ENCODE results near the gene ADGB.

Gene ADGB

GRCh38 chr6:146700078-146700686, 101.4 kb downstream of the ADGB start:
- DNase-seq (ENCODE audit: low spot score): peak; percentile 53
- no peak overlapping the region for H3K27ac ChIP-seq

GRCh38 chr6:146701632-146702031, 102.9 kb downstream of the ADGB start:
- ChIA-PET CTCF (no interaction called here), POLR2A (ENCODE audit: low non-redundant PET) (no interaction called here)
- no peak overlapping the region for H3K27ac ChIP-seq
- TF ChIP-seq CTCF (conservative IDR thresholded peaks at IDR 0.05; ENCODE audit: low read depth): no peak
- no peak for DNase-seq (ENCODE audit: low spot score)

More at GRCh38 chr6:146700078-146700686, 101.4 kb downstream of the ADGB start:
- TF ChIP-seq CTCF (conservative IDR thresholded peaks at IDR 0.05; ENCODE audit: low read depth): peak; percentile 70
- CTCF ChIA-PET: interaction anchor here (1.0 kb wide), 1 partner anchor 157 kb away, joined by 4 read pairs; the partner anchor contains the start of gene RAB32
- POLR2A ChIA-PET (ENCODE audit: low non-redundant PET): no interaction called here

- POLR2A ChIA-PET (ENCODE audit: low non-redundant PET): no interaction called here
- DNase-seq (ENCODE audit: low spot score): no peak
- TF ChIP-seq CTCF (conservative IDR thresholded peaks at IDR 0.05; ENCODE audit: low read depth): no peak
- no peak overlapping the region for H3K27ac ChIP-seq
- CTCF ChIA-PET: no interaction called here
These were observed 110.4 kb downstream of the ADGB start for GRCh38 chr6:146709036-146709622.

- POLR2A ChIA-PET (ENCODE audit: low non-redundant PET): no interaction called here
- no peak for TF ChIP-seq CTCF (conservative IDR thresholded peaks at IDR 0.05; ENCODE audit: low read depth)
- CTCF ChIA-PET: interaction anchor here (0.5 kb wide), 1 partner anchor 633 kb away, joined by 3 read pairs; no protein-coding TSS in a partner anchor
- no peak for DNase-seq (ENCODE audit: low spot score)
- no peak overlapping the region for H3K27ac ChIP-seq
These were observed 120.6 kb downstream of the ADGB start for GRCh38 chr6:146719387-146719786.

GRCh38 chr6:146739696-146740095, 140.9 kb downstream of the ADGB start:
- no peak for DNase-seq (ENCODE audit: low spot score)
- ChIA-PET CTCF (interaction anchor here (0.7 kb wide), 1 partner anchor 1895 kb away, joined by 3 read pairs; no protein-coding TSS in a partner anchor), POLR2A (ENCODE audit: low non-redundant PET) (no interaction called here)
- no peak for TF ChIP-seq CTCF (conservative IDR thresholded peaks at IDR 0.05; ENCODE audit: low read depth)
- H3K27ac ChIP-seq: no peak overlapping the region

GRCh38 chr6:146741609-146742008, 142.8 kb downstream of the ADGB start:
- no peak for DNase-seq (ENCODE audit: low spot score)
- no peak for TF ChIP-seq CTCF (conservative IDR thresholded peaks at IDR 0.05; ENCODE audit: low read depth)
- POLR2A ChIA-PET (ENCODE audit: low non-redundant PET): no interaction called here
- H3K27ac ChIP-seq: no peak overlapping the region
- CTCF ChIA-PET: interaction anchor here (0.6 to 0.8 kb wide), 3 partner anchors 44 to 1322 kb away, joined by 3 to 4 read pairs (median 4); no protein-coding TSS in a partner anchor
